Panc1 (cell line): ENCODE measurements around the gene PKNOX2. TPM values are rescaled to one million over a fixed set of nuclear protein-coding genes. Genes with fewer than 3 reads are reported as not detected.

Source experiments
- ATAC-seq: fragments of 200-7000 bp; cut with Tn5 transposase; 2 replicates; pipeline ENCODE4 v1.9.1; 2020; ENCODE audit warnings: mild to moderate bottlenecking, moderate library complexity
- BruUV-seq: library from RNA; stranded (reverse); fragments of 400-500 nt; replicated peaks from 2 replicates; lab custom pipeline; 2021; lab: Mats Ljungman, UMichigan
- CTCF ChIA-PET: fragments of 300-600 bp; sonication (Branson Sonifier 250); formaldehyde crosslinking; loops from one replicate; lab custom pipeline; 2022; ENCODE audit warnings: antibody characterized with exemption; lab: Charles Lee
- POLR2A ChIA-PET: fragments of 300-600 bp; sonication (Branson Sonifier 250); formaldehyde crosslinking; loops from one replicate; lab custom pipeline; 2022; ENCODE audit warnings: antibody characterized with exemption; lab: Charles Lee
- DNase-seq: peaks from one replicate; pipeline ENCODE4 v3.0.0-alpha.2; 2010; ENCODE audit warnings: low read depth, low spot score
- H3K27ac ChIP-seq: 2 replicates; pipeline ENCODE4 v1.5.1; 2011; ENCODE audit warnings: mild to moderate bottlenecking, low read length, inconsistent platforms
- H3K27me3 ChIP-seq: fragments of 200-500 bp; sonication (Bioruptor generic); 2 replicates; pipeline ENCODE4 v1.6.0; 2014; ENCODE audit warnings: low read length, inconsistent platforms; ENCODE audit not compliant: control insufficient read depth, insufficient read depth
- H3K36me3 ChIP-seq: fragments of 200-500 bp; sonication (Bioruptor generic); 2 replicates; pipeline ENCODE4 v1.5.1; 2014; ENCODE audit warnings: inconsistent platforms, mild to moderate bottlenecking, low read length, moderate library complexity; ENCODE audit not compliant: control insufficient read depth, insufficient read depth
- H3K4me1 ChIP-seq: 2 replicates; pipeline ENCODE4 v1.5.1; 2011; ENCODE audit warnings: inconsistent platforms, mild to moderate bottlenecking, low read length, moderate library complexity; ENCODE audit not compliant: control insufficient read depth, insufficient read depth
- H3K4me3 ChIP-seq, 2 experiments: 2 replicates each; pipeline ENCODE4 v1.5.1; 2011 to 2012; ENCODE audit warnings: low read depth in 2 of 2, low read length in 2 of 2, mild to moderate bottlenecking in 2 of 2, inconsistent platforms in 1 of 2, moderate library complexity in 1 of 2
- H3K9me3 ChIP-seq: fragments of 200-500 bp; sonication (Bioruptor generic); 2 replicates; pipeline ENCODE4 v1.5.1; 2014; ENCODE audit warnings: low read depth, mild to moderate bottlenecking, inconsistent platforms, low read length, moderate library complexity; ENCODE audit not compliant: control insufficient read depth, insufficient read depth
- CTCF ChIP-seq: fragments of 450-650 bp; IDR thresholded peaks from 2 replicates; pipeline ENCODE4 v1.5.1; 2017; ENCODE audit warnings: mild to moderate bottlenecking
- POLR2AphosphoS5 ChIP-seq: IDR thresholded peaks from 2 replicates; pipeline ENCODE4 v1.6.1; 2012; ENCODE audit warnings: mild to moderate bottlenecking, low read depth, low read length, moderate library complexity
- SIN3A ChIP-seq: IDR thresholded peaks from 2 replicates; pipeline ENCODE4 v1.6.1; 2012; ENCODE audit warnings: low read depth, mild to moderate bottlenecking, low read length, moderate library complexity, borderline replicate concordance; ENCODE audit not compliant: insufficient read depth
- TCF7L2 ChIP-seq: IDR thresholded peaks from 2 replicates; pipeline ENCODE4 v1.6.1; 2011; ENCODE audit warnings: mild to moderate bottlenecking, low read depth, low read length, inconsistent platforms
- in situ Hi-C: cut with HindIII; loops from 2 replicates; pipeline ENCODE4 v1.10.0; 2016; ENCODE audit warnings: low sequenced_read_pairs, low pct_unique_long_range_greater_than_20kb
- intact Hi-C: fragments of 100-400 bp; cut with micrococcal nuclease; formaldehyde crosslinking; loops from one replicate; pipeline ENCODE4 v1.10.0; 2022; ENCODE audit not compliant: unreplicated experiment
- total RNA-seq: library from RNA; stranded (reverse); gene quantifications from one replicate; pipeline ENCODE4 v1.2.1, GENCODE V29; 2021; ENCODE audit not compliant: unreplicated experiment
- TF ChIP-seq, protein P1 (sequence below), 2 experiments: IDR thresholded peaks; 2 replicates each; pipeline ENCODE4 v1.6.1; 2011 to 2012; ENCODE audit warnings: low read depth in 2 of 2, control low read depth in 1 of 2, low read length in 1 of 2, mild to moderate bottlenecking in 1 of 2, moderate library complexity in 1 of 2; ENCODE audit not compliant: insufficient read depth in 1 of 2

The PKNOX2 gene
- total RNA-seq, 1 experiment from 2014 or later: not detected

DNA sequence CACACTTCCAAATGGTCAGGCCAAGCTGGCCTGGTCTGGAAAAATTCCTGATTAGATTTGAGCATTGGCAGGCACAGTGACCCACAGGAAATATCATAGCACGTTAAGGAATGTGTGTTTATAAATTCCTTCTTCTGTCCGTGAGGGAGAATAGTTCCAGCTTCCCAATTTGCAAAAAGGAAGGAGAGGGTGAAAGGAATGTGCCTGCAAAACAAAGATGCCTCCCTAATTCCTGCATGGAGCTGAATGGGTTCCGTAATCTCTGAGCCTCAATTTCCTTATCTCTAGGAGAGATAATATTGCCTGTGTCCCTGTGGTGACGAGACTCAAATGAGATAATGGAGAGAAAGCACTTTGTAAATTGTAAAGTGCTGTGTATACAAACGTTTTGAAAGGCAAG lies 226.4 kb downstream of the PKNOX2 start:
- no peak for DNase-seq
- Histone ChIP-seq H3K27ac (no peak overlapping the region), H3K4me1 (no peaks in the 10 kb centered on the region), H3K36me3 (no peaks in the 10 kb centered on the region), H3K9me3 (no peaks in the 10 kb centered on the region), H3K27me3 (peaks cover 22% of the 10 kb centered on the region), H3K4me3 (no peak overlapping the region)
- ATAC-seq: no peak
- ChIA-PET CTCF (interaction anchor here (0.6 kb wide), 1 partner anchor 38 kb away, joined by 3 read pairs; no protein-coding TSS in a partner anchor), POLR2A (no interaction called here)
- BruUV-seq: no TSS peak
- in situ Hi-C loops (no loop called here), intact Hi-C loops (no loop called here)
- no peak for TF ChIP-seq CTCF

GRCh38 chr11:125393331-125393730 lies 228.8 kb downstream of the PKNOX2 start:
- BruUV-seq: no TSS peak
- no peak overlapping the region for H3K27ac ChIP-seq
- no peaks in the 10 kb centered on the region for H3K9me3 ChIP-seq
- ATAC-seq (peak; percentile 82), DNase-seq (no peak)
- no peak overlapping the region for H3K4me3 ChIP-seq
- H3K36me3 ChIP-seq: no peaks in the 10 kb centered on the region
- H3K4me1 ChIP-seq: no peaks in the 10 kb centered on the region
- ChIA-PET CTCF (no interaction called here), POLR2A (no interaction called here)
- peaks cover 32% of the 10 kb centered on the region for H3K27me3 ChIP-seq
- TF ChIP-seq POLR2AphosphoS5: no peak
- no peak for TF ChIP-seq SIN3A
- peak; percentile 38; the same call in 1 of the 2 replicates for TF ChIP-seq CTCF
- no peak for TF ChIP-seq TCF7L2
- TF ChIP-seq, protein P1, sequence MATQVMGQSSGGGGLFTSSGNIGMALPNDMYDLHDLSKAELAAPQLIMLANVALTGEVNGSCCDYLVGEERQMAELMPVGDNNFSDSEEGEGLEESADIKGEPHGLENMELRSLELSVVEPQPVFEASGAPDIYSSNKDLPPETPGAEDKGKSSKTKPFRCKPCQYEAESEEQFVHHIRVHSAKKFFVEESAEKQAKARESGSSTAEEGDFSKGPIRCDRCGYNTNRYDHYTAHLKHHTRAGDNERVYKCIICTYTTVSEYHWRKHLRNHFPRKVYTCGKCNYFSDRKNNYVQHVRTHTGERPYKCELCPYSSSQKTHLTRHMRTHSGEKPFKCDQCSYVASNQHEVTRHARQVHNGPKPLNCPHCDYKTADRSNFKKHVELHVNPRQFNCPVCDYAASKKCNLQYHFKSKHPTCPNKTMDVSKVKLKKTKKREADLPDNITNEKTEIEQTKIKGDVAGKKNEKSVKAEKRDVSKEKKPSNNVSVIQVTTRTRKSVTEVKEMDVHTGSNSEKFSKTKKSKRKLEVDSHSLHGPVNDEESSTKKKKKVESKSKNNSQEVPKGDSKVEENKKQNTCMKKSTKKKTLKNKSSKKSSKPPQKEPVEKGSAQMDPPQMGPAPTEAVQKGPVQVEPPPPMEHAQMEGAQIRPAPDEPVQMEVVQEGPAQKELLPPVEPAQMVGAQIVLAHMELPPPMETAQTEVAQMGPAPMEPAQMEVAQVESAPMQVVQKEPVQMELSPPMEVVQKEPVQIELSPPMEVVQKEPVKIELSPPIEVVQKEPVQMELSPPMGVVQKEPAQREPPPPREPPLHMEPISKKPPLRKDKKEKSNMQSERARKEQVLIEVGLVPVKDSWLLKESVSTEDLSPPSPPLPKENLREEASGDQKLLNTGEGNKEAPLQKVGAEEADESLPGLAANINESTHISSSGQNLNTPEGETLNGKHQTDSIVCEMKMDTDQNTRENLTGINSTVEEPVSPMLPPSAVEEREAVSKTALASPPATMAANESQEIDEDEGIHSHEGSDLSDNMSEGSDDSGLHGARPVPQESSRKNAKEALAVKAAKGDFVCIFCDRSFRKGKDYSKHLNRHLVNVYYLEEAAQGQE (IDR thresholded peaks at IDR 0.05; ENCODE audit: insufficient read depth in 1 of 2, low read depth in 2 of 2, low read length in 1 of 2): no peak
- intact Hi-C loops (no loop called here), in situ Hi-C loops (no loop called here)
